UCSD-AML1 (cell line): Measurements from ENCODE around the gene SUSD2.
A peak's percentile ranks its signal among the peaks of the same experiment; 100 is the strongest.
"Not testable (repeated sequence)": the region's sequence is repeated elsewhere in the genome, so short reads cannot be mapped to it uniquely, and the experiment has no call there.

ENCODE experiments used
- DNase-seq: peaks from one replicate; lab custom pipeline; 2025; ENCODE audit not compliant: unreplicated experiment; lab: John Stamatoyannopoulos, UW

SUSD2 gene

GRCh38 chr22:24176040-24176439 is 5.2 kb upstream of the SUSD2 start:
- DNase-seq: no peak

DNA sequence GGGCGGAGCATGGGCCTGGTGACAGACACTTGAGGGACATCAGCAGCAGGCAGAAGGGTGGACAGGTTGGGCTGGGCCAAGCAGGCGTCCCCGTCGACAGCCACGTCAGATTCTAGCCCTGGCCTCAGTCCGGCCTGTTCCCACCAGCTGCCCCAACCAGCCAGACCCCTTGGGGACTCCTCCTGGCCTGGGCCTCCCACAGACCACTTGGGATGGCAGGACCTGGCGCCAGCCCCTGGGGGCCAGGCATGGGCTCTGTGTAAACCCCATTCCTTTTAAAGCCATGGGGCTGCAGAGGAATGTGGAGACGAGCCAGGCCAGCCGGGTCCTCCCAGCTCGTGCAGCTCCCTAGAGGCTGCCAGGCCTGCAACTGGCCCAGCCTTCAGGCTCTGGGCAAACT is 4.7 kb upstream of the SUSD2 start:
- no peak for DNase-seq

DNA sequence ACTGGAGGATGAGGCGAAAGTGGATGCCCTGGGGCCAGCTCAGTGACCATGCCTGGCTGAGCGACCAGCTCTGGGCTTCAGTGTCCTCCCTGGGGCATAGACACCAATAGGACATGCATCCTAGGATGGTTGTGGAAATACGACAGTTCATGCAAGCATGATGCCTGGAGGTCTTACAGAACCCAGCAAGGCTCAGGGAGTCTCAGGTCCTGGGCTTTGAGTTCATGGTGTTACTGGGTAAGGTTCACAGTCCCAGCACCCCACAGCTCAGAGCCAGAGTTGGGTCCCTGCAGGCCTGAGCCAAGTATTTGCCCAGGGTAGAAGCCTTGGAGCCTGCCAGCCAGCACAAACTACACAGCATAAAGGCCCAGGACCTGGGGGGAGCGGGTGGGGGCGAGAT is 4.2 kb upstream of the SUSD2 start:
- no peak for DNase-seq

DNA sequence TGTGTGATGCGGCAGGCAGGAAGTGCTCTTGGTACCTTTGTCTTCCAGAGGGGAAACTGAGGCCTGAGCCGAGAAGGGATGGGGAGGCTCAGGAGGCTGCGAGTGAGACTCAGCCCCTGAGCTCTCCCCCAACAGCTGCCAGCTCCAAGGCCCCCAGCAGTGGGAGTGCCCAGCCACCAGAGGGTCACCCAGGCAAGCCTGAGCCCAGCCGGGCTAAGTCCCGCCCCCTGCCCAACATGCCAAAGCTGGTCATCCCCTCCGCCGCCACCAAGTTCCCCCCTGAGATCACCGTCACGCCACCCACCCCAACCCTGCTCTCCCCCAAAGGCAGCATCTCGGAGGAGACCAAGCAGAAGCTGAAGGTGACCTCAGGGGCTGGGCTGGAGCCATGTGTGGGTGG is 3.8 kb upstream of the SUSD2 start:
- no peak for DNase-seq

DNA sequence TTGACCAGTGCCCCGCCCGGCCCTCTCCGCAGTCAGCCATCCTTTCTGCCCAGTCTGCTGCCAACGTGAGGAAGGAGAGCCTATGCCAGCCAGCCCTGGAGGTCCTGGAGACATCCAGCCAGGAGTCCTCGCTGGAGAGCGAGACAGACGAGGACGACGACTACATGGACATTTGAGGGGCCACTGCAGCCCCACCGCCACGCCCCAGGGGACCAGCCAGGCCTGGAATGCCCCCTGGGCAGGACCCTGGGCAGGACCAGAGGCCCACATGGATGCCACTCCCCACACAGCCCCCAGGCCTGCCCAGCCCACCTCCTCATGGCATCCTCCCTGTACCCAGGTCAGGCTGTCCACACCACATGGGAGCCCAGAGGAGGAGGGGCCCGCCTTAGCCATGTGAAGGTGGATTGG is 3.3 kb upstream of the SUSD2 start:
- DNase-seq: no peak

GRCh38 chr22:24178502-24179440 is 2.5 kb upstream of the SUSD2 start:
- no peak for DNase-seq

DNA sequence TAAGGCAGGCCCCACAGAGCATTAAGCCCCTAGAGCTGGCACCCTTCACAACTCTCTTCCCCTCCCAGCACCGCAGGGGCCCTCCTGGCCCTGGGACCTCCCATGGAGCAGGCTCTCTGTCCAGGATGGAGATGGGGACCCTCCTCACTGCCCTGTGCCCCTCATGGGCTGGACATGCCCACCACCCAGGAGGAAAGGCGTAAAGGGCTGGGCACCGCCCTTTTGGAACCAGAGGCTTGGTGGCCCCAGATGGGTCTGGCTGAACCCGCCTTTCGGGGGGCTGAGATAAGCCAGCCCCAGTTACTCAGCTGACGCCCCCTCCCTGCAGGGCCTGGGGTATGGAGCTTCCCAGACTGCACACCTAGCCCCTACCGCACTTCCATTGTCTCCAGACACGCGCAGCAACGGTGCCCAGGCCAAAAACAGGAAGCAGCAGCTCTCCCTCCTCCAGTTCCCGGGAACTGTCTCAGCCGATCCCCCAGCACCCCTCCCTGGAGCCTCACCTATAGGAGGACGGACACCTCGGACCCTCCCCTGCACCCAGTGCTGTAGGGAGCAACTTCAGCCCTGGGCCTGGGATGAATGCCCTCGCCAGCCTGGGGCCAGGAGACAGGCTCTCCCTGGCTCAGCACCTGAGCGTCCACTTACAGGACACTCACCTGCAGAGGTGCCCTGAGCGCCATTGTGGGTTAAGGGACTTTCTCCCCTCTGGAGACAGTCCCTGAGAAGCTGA is 1.6 kb upstream of the SUSD2 start:
- no peak for DNase-seq

DNA sequence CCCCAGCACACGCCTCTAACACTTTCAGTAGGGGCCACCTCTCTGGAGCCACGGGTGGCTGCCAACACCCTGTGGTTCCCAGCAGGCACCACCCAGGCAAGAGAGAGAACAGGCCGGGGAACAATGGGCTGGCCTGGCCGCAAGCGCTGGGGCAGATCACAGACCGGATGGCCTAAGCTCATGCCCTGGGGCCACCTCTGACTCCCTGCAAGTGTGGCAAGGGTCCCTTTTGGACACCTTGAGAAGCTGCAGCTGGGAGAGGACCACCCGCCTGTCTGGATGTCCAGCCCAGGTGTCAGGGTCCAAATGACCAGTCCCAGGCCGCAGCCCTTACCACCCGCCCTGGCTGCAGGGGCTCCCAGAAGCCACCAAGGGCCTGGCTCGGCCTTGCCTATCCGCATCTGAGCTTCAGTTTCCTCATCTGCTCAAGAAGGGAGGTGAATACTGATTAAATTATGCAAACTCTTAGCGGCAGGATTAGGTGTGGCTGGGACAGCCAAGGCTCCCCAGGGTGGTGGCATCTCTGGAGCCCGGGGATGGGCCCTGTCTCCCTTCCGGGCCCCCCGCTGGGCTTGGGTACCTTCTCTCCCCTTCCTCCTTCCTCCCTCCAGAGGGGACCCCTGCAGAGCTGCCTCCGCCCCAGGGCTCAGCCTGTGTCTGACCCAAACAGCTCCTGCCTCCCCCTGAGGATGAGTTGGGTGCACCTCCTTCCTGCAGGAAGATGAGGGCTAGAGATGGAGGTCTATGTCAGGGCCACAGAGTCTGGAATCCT is 785 bp upstream of the SUSD2 start:
- no peak for DNase-seq

DNA sequence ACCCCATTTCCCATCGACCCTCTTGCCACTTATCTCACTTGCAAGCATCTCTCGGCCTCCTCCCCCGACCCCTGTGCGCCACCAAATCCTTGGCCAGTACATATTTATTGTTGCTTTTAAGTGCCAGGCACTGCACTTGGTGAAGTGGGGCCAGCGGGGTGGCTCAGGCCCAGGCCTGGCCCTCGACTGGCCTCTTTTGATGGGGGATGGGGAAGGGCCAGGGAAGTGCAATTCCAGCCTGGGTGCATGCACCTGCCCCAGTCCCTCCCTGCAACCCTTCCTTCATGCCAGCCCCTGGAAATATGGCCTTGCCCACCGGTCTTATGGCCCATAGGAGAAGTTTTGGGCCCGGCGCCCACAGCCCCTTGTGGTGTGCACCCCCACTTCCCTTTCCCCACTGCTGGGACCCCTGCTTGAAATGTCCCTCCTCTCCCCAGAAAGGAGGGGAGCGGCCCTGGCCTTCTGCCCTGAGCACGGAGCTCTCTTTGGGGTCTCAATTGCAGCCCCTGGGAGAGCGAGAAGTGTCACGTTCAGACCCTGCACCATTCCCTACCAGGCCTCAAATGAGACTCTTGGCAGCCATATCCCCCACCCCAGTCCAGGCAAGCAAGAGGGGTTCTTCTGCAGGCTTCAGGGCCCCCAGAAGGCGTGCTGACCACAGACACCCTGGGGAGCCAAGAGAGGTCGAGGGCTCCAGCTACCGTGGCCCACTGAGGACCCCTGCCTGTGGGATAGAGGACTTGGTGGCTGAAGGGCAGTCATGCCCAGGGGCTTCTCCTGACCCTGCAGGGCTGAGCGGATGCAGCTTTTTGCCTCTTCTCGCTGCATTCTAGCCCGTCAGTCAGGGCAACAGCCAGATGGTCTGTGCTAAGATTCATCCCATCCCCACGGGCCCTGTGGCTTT is 961 bp downstream of the SUSD2 start:
- DNase-seq: peak; percentile 24

DNA sequence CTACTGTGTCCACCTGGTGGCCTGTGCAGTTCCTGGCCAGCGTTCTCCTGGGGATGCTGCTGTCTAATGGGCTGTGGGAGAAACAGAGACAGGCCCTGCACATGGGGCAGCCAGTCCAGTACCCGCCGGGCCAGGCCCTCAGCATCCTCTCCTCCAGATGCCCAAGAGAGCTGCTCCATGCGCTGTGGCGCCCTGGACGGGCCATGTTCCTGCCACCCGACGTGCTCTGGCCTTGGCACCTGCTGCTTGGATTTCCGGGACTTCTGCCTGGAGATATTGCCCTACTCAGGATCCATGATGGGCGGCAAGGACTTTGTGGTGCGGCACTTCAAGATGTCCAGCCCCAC is 1.6 kb downstream of the SUSD2 start:
- not testable (repeated sequence) for DNase-seq

- DNase-seq: no peak
Measured at GRCh38 chr22:24183321-24184031, 2.2 kb downstream of the SUSD2 start.

DNA sequence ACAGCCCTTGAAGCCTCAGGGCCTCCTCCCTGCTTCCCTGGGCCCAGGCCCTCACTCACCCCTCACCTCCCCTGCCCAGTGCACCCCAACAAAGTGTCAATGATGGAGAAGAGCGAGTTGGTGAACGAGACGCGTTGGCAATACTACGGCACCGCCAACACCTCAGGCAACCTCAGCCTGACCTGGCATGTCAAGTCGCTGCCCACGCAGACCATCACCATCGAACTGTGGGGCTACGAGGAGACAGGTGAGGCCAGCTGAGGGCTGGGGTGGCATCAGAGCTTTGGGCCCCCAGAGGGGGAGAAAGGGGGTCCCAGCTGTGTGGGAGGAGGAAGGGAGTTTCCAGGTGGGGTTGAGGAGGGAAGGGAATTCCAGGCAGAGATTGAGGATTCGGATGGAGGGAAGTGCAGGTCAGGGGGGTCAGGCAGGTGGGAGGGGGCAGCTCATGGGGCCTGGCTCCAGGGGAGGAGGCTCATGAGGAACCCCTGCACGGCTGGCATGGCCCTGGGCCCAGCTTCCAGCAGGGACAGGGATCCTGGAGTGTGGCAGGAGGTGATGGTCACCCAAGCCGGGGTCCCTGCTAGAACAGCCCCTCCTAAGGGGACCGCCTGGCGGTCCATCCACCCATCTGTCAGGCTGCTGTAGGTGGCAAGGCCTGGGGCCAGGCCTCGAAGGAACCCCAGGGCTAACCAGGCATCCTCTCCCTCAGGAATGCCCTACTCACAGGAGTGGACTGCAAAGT is 2.9 kb downstream of the SUSD2 start:
- no peak for DNase-seq

GRCh38 chr22:24185001-24185500 is 3.8 kb downstream of the SUSD2 start:
- DNase-seq: no peak

DNA sequence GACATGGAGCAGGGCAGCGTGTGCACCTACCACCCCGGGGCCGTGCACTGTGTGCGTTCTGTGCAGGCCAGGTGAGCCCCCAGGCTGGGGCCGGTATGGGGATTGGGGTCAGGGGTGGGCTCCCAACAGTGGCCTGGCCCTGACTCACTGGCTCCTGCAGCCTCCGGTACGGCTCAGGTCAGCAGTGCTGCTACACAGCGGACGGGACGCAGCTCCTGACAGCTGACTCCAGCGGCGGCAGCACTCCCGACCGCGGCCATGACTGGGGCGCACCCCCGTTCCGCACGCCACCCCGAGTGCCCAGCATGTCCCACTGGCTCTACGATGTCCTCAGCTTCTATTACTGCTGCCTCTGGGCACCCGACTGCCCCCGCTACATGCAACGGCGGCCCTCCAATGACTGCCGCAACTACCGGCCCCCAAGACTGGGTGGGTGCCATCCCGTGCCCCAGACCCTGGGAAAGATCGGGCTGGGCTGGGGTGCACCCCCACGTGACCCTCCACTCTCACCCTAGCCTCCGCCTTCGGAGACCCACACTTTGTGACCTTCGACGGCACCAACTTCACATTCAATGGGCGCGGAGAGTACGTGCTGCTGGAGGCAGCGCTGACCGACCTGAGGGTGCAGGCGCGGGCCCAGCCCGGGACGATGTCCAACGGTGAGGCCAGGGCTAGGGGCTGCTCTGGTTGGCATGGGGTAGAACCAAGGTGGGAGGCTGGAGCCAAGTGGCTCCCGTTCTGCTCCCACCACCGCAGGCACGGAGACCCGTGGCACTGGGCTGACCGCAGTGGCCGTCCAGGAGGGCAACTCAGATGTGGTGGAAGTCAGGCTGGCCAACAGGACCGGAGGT is 4.4 kb downstream of the SUSD2 start:
- no peak for DNase-seq

DNA sequence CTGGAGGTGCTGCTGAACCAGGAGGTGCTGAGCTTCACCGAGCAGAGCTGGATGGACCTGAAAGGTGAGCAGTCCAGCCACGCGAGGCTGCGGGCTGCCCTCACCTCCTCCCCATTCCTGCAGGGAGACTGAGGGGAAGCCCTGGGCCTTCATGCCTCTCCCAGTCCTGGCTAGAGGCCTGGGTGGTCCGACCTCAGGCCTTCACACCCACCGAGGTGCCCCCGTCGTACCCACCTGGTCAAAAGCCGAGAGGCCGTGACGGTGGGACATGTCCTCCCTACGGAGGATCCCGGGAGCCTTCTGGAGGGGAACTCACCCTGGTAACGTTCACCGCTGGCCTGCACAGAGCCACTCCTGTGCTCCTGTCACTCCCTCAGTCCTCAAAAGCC is 5.1 kb downstream of the SUSD2 start:
- no peak for DNase-seq

DNA sequence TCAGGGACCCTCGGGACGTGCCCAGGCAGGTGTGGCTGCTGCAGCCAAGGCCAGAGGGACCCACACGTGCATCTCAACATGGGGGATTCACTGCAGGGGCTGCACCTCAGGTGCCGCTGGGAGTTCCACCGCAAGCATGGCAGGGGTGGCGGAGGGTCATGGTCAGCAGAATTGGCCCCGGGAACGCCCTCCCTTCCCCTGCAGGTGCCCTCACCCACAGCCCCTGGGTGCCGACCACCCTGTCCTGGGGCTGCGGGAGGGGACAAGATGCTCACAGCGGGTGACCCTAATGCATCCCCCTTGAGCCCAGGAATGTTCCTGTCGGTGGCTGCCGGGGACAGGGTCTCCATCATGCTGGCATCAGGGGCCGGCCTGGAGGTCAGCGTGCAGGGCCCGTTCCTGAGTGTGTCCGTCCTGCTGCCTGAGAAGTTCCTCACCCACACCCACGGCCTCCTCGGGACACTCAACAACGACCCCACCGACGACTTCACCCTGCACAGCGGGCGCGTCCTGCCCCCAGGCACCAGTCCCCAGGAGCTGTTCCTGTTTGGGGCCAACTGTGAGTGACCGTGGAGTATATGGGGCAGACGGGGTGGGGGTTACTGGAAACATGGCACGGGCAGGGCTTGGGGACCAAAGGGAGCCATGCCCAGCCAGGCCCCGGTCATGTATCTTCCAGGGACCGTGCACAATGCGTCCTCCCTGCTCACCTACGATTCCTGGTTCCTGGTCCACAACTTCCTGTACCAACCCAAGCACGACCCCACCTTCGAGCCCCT is 5.8 kb downstream of the SUSD2 start:
- no peak for DNase-seq
